ENCODE measurements around the gene NFIX. TPM values are rescaled to one million over a fixed set of nuclear protein-coding genes. Genes with fewer than 3 reads are reported as not detected.

Gene NFIX
- total RNA-seq, 1 experiment from 2014 or later: 0.03 TPM

GRCh38 chr19:12990853-12991252 is 4.4 kb upstream of the NFIX start:
- peaks cover 32% of the 10 kb centered on the region for H3K27me3 ChIP-seq (ENCODE audit: control insufficient read depth, insufficient read depth, low read length)
- no peak overlapping the region for H3K4me3 ChIP-seq (ENCODE audit: insufficient read depth, low read depth, low read length)
- no peaks in the 10 kb centered on the region for H3K36me3 ChIP-seq (replicated peaks; ENCODE audit: control insufficient read depth, insufficient read depth, low read length)

GRCh38 chr19:12991296-12991695 is 4.0 kb upstream of the NFIX start:
- Histone ChIP-seq H3K27me3 (ENCODE audit: control insufficient read depth, insufficient read depth, low read length) (peaks cover 37% of the 10 kb centered on the region), H3K36me3 (replicated peaks; ENCODE audit: control insufficient read depth, insufficient read depth, low read length) (no peaks in the 10 kb centered on the region)
- DNase-seq: no peak

More at GRCh38 chr19:12990853-12991252, 4.4 kb upstream of the NFIX start:
- DNase-seq: no peak

GRCh38 chr19:12992729-12993128 is 2.5 kb upstream of the NFIX start:
- H3K4me3 ChIP-seq (ENCODE audit: insufficient read depth, low read depth, low read length): no peak overlapping the region
- peaks cover 49% of the 10 kb centered on the region for H3K27me3 ChIP-seq (ENCODE audit: control insufficient read depth, insufficient read depth, low read length)
- no peaks in the 10 kb centered on the region for H3K36me3 ChIP-seq (replicated peaks; ENCODE audit: control insufficient read depth, insufficient read depth, low read length)
- no peak for DNase-seq

More at GRCh38 chr19:12991296-12991695, 4.0 kb upstream of the NFIX start:
- H3K4me3 ChIP-seq (ENCODE audit: insufficient read depth, low read depth, low read length): no peak overlapping the region

- peaks cover 57% of the 10 kb centered on the region for H3K27me3 ChIP-seq (ENCODE audit: control insufficient read depth, insufficient read depth, low read length)
- no peak for DNase-seq
- no peak overlapping the region for H3K4me3 ChIP-seq (ENCODE audit: insufficient read depth, low read depth, low read length)
- H3K36me3 ChIP-seq (replicated peaks; ENCODE audit: control insufficient read depth, insufficient read depth, low read length): no peaks in the 10 kb centered on the region
Measured at GRCh38 chr19:12993562-12993961, 1.7 kb upstream of the NFIX start.

GRCh38 chr19:12995596-12996405 is 526 bp downstream of the NFIX start:
- H3K4me3 ChIP-seq (ENCODE audit: insufficient read depth, low read depth, low read length): peak overlapping the region; percentile 27
- H3K36me3 ChIP-seq (replicated peaks; ENCODE audit: control insufficient read depth, insufficient read depth, low read length): no peaks in the 10 kb centered on the region
- H3K27me3 ChIP-seq (ENCODE audit: control insufficient read depth, insufficient read depth, low read length): peaks cover 62% of the 10 kb centered on the region
- peak; percentile 91 for DNase-seq

GRCh38 chr19:12996406-12997094 is 1.3 kb downstream of the NFIX start:
- no peaks in the 10 kb centered on the region for H3K36me3 ChIP-seq (replicated peaks; ENCODE audit: control insufficient read depth, insufficient read depth, low read length)
- H3K27me3 ChIP-seq (ENCODE audit: control insufficient read depth, insufficient read depth, low read length): peaks cover 59% of the 10 kb centered on the region
- DNase-seq: peak; percentile 88
- peak overlapping the region; percentile 10; the same call in 1 of the 2 replicates for H3K4me3 ChIP-seq (ENCODE audit: insufficient read depth, low read depth, low read length)

GRCh38 chr19:12997179-12997966 is 2.1 kb downstream of the NFIX start:
- H3K36me3 ChIP-seq (replicated peaks; ENCODE audit: control insufficient read depth, insufficient read depth, low read length): no peaks in the 10 kb centered on the region
- DNase-seq: peak; percentile 52
- H3K27me3 ChIP-seq (ENCODE audit: control insufficient read depth, insufficient read depth, low read length): peaks cover 59% of the 10 kb centered on the region
- H3K4me3 ChIP-seq (ENCODE audit: insufficient read depth, low read depth, low read length): no peak overlapping the region

- Histone ChIP-seq H3K27me3 (ENCODE audit: control insufficient read depth, insufficient read depth, low read length) (peaks cover 59% of the 10 kb centered on the region), H3K4me3 (ENCODE audit: insufficient read depth, low read depth, low read length) (no peak overlapping the region), H3K36me3 (replicated peaks; ENCODE audit: control insufficient read depth, insufficient read depth, low read length) (no peaks in the 10 kb centered on the region)
- no peak for DNase-seq
Measured at GRCh38 chr19:12997967-12998940, 3.0 kb downstream of the NFIX start.

GRCh38 chr19:13001166-13001501 is 5.9 kb downstream of the NFIX start:
- H3K27me3 ChIP-seq (ENCODE audit: control insufficient read depth, insufficient read depth, low read length): peaks cover 52% of the 10 kb centered on the region
- no peaks in the 10 kb centered on the region for H3K36me3 ChIP-seq (replicated peaks; ENCODE audit: control insufficient read depth, insufficient read depth, low read length)
- no peak for DNase-seq
- H3K4me3 ChIP-seq (ENCODE audit: insufficient read depth, low read depth, low read length): no peak overlapping the region

- Histone ChIP-seq H3K4me3 (ENCODE audit: insufficient read depth, low read depth, low read length) (no peak overlapping the region), H3K27me3 (ENCODE audit: control insufficient read depth, insufficient read depth, low read length) (peaks cover 50% of the 10 kb centered on the region), H3K36me3 (replicated peaks; ENCODE audit: control insufficient read depth, insufficient read depth, low read length) (no peaks in the 10 kb centered on the region)
- DNase-seq: peak; percentile 54
Measured at GRCh38 chr19:13001502-13002165, 6.4 kb downstream of the NFIX start.

GRCh38 chr19:13002166-13002898 is 7.1 kb downstream of the NFIX start:
- H3K4me3 ChIP-seq (ENCODE audit: insufficient read depth, low read depth, low read length): no peak overlapping the region
- no peaks in the 10 kb centered on the region for H3K36me3 ChIP-seq (replicated peaks; ENCODE audit: control insufficient read depth, insufficient read depth, low read length)
- H3K27me3 ChIP-seq (ENCODE audit: control insufficient read depth, insufficient read depth, low read length): peaks cover 49% of the 10 kb centered on the region
- peak; percentile 61 for DNase-seq

GRCh38 chr19:13003081-13003480 is 7.8 kb downstream of the NFIX start:
- Histone ChIP-seq H3K27me3 (ENCODE audit: control insufficient read depth, insufficient read depth, low read length) (peaks cover 48% of the 10 kb centered on the region), H3K36me3 (replicated peaks; ENCODE audit: control insufficient read depth, insufficient read depth, low read length) (no peaks in the 10 kb centered on the region), H3K4me3 (ENCODE audit: insufficient read depth, low read depth, low read length) (no peak overlapping the region)
- no peak for DNase-seq

- no peak for DNase-seq
- no peaks in the 10 kb centered on the region for H3K36me3 ChIP-seq (replicated peaks; ENCODE audit: control insufficient read depth, insufficient read depth, low read length)
- H3K27me3 ChIP-seq (ENCODE audit: control insufficient read depth, insufficient read depth, low read length): peaks cover 52% of the 10 kb centered on the region
- H3K4me3 ChIP-seq (ENCODE audit: insufficient read depth, low read depth, low read length): no peak overlapping the region
Measured at GRCh38 chr19:13004273-13004672, 9.0 kb downstream of the NFIX start.

Measured in H7 (cell line).